Stomach smooth muscle (tissue), 2 donors: Measurements from ENCODE around the gene DIP2B.

Experiments used
- H3K27ac ChIP-seq: one replicate; pipeline ENCODE4 v1.7.0; 2013; ENCODE audit warnings: mild to moderate bottlenecking, low read length, inconsistent platforms
- H3K27me3 ChIP-seq, 2 donors: one replicate each; pipeline ENCODE4 v1.7.0; 2013; ENCODE audit warnings: low read length in 2 of 2; ENCODE audit not compliant: insufficient read depth in 2 of 2, control insufficient read depth in 1 of 2
- H3K36me3 ChIP-seq, 2 donors: one replicate each; pipeline ENCODE4 v1.7.0; 2013; ENCODE audit warnings: low read length in 2 of 2; ENCODE audit not compliant: control insufficient read depth in 2 of 2, insufficient read depth in 2 of 2
- H3K4me1 ChIP-seq: one replicate; pipeline ENCODE4 v1.7.0; 2013; ENCODE audit warnings: low read length; ENCODE audit not compliant: control insufficient read depth, insufficient read depth
- H3K4me3 ChIP-seq, 2 donors: one replicate each; pipeline ENCODE4 v1.7.0; 2013; ENCODE audit warnings: low read length in 2 of 2
- H3K9ac ChIP-seq, 2 donors: one replicate each; pipeline ENCODE4 v1.7.0; 2013; ENCODE audit warnings: low read length in 2 of 2, mild to moderate bottlenecking in 1 of 2
- H3K9me3 ChIP-seq, 2 donors: one replicate each; pipeline ENCODE4 v1.7.0; 2013; ENCODE audit warnings: low read length in 2 of 2; ENCODE audit not compliant: control insufficient read depth in 2 of 2
- donor health status: healthy.
- donor health status: Pancreatic carcinoma.

Gene DIP2B

GRCh38 chr12:50600364-50600763, 95.6 kb downstream of the DIP2B start:
- Histone ChIP-seq H3K36me3 (no peaks in the 10 kb centered on the region), H3K27me3 (no peaks in the 10 kb centered on the region), H3K9ac (no peak overlapping the region), H3K27ac (no peak overlapping the region), H3K9me3 (no peaks in the 10 kb centered on the region), H3K4me1 (peaks cover 6% of the 10 kb centered on the region), H3K4me3 (no peak overlapping the region)

- no peak overlapping the region for H3K4me3 ChIP-seq
- no peaks in the 10 kb centered on the region for H3K36me3 ChIP-seq
- H3K9me3 ChIP-seq, result no peaks in the 10 kb centered on the region
- no peak overlapping the region for H3K9ac ChIP-seq
- no peak overlapping the region for H3K27ac ChIP-seq
- no peaks in the 10 kb centered on the region for H3K27me3 ChIP-seq
- H3K4me1 ChIP-seq, result peaks cover 2% of the 10 kb centered on the region
These were observed 99.2 kb downstream of the DIP2B start for GRCh38 chr12:50603817-50604639.

GRCh38 chr12:50604640-50604920, 99.8 kb downstream of the DIP2B start:
- no peaks in the 10 kb centered on the region for H3K27me3 ChIP-seq
- H3K9ac ChIP-seq, result no peak overlapping the region
- no peak overlapping the region for H3K4me3 ChIP-seq
- H3K9me3 ChIP-seq, result no peaks in the 10 kb centered on the region
- H3K27ac ChIP-seq, result no peak overlapping the region
- peaks cover 2% of the 10 kb centered on the region for H3K4me1 ChIP-seq
- no peaks in the 10 kb centered on the region for H3K36me3 ChIP-seq

GRCh38 chr12:50606675-50607375, 102.0 kb downstream of the DIP2B start:
- Histone ChIP-seq H3K9me3 (no peaks in the 10 kb centered on the region), H3K36me3 (no peaks in the 10 kb centered on the region), H3K9ac (no peak overlapping the region), H3K27me3 (no peaks in the 10 kb centered on the region), H3K4me1 (peaks cover 2% of the 10 kb centered on the region), H3K4me3 (no peak overlapping the region), H3K27ac (no peak overlapping the region)

GRCh38 chr12:50609292-50609874, 104.6 kb downstream of the DIP2B start:
- peaks cover 2% of the 10 kb centered on the region for H3K4me1 ChIP-seq
- no peaks in the 10 kb centered on the region for H3K9me3 ChIP-seq
- H3K4me3 ChIP-seq, result no peak overlapping the region
- no peak overlapping the region for H3K9ac ChIP-seq
- no peak overlapping the region for H3K27ac ChIP-seq
- no peaks in the 10 kb centered on the region for H3K27me3 ChIP-seq
- no peaks in the 10 kb centered on the region for H3K36me3 ChIP-seq

GRCh38 chr12:50610171-50610570, 105.4 kb downstream of the DIP2B start:
- no peaks in the 10 kb centered on the region for H3K9me3 ChIP-seq
- H3K27ac ChIP-seq, result no peak overlapping the region
- no peak overlapping the region for H3K4me3 ChIP-seq
- peaks cover 3% of the 10 kb centered on the region for H3K4me1 ChIP-seq
- no peaks in the 10 kb centered on the region for H3K36me3 ChIP-seq
- H3K9ac ChIP-seq, result no peak overlapping the region
- no peaks in the 10 kb centered on the region for H3K27me3 ChIP-seq

- H3K4me3 ChIP-seq, result no peak overlapping the region
- H3K9me3 ChIP-seq, result no peaks in the 10 kb centered on the region
- H3K4me1 ChIP-seq, result peaks cover 3% of the 10 kb centered on the region
- H3K27ac ChIP-seq, result no peak overlapping the region
- no peaks in the 10 kb centered on the region for H3K36me3 ChIP-seq
- no peak overlapping the region for H3K9ac ChIP-seq
- no peaks in the 10 kb centered on the region for H3K27me3 ChIP-seq
These were observed 106.4 kb downstream of the DIP2B start for GRCh38 chr12:50611021-50611744.

GRCh38 chr12:50612882-50613281, 108.1 kb downstream of the DIP2B start:
- Histone ChIP-seq H3K4me1 (peaks cover 3% of the 10 kb centered on the region), H3K27ac (no peak overlapping the region), H3K9me3 (no peaks in the 10 kb centered on the region), H3K27me3 (no peaks in the 10 kb centered on the region), H3K9ac (no peak overlapping the region), H3K36me3 (no peaks in the 10 kb centered on the region), H3K4me3 (no peak overlapping the region)

- Histone ChIP-seq H3K27me3 (no peaks in the 10 kb centered on the region), H3K9ac (no peak overlapping the region), H3K4me1 (peaks cover 3% of the 10 kb centered on the region), H3K36me3 (no peaks in the 10 kb centered on the region), H3K27ac (no peak overlapping the region), H3K9me3 (no peaks in the 10 kb centered on the region), H3K4me3 (no peak overlapping the region)
These were observed 108.7 kb downstream of the DIP2B start for GRCh38 chr12:50613463-50613862.

- Histone ChIP-seq H3K4me1 (peaks cover 3% of the 10 kb centered on the region), H3K9ac (no peak overlapping the region), H3K27ac (no peak overlapping the region), H3K36me3 (no peaks in the 10 kb centered on the region), H3K27me3 (no peaks in the 10 kb centered on the region), H3K4me3 (no peak overlapping the region), H3K9me3 (no peaks in the 10 kb centered on the region)
These were observed 109.5 kb downstream of the DIP2B start for GRCh38 chr12:50614167-50614759.
